DND-41 (cell line): ENCODE data around the gene CLRN2.

ENCODE experiments used
- ATAC-seq: fragments of 200-7000 bp; cut with Tn5 transposase; 3 replicates; pipeline ENCODE4 v1.9.1; 2021; ENCODE audit warnings: low read depth; ENCODE audit not compliant: insufficient read depth
- DNase-seq: peaks from one replicate; pipeline ENCODE4 v3.0.0-alpha.2; 2020
- H2AFZ ChIP-seq: 2 replicates; pipeline ENCODE4 v1.6.0; 2012; ENCODE audit warnings: low read depth, low read length
- H3K27ac ChIP-seq: 2 replicates; pipeline ENCODE4 v1.5.1; 2012; ENCODE audit warnings: low read length, inconsistent platforms
- H3K27me3 ChIP-seq: fragments of 200-600 bp; sonication (generic); 2 replicates; pipeline ENCODE4 v1.6.0; 2012; ENCODE audit warnings: low read length, mild to moderate bottlenecking, inconsistent platforms; ENCODE audit not compliant: insufficient read depth, poor library complexity
- H3K36me3 ChIP-seq: 2 replicates; pipeline ENCODE4 v1.5.1; 2012; ENCODE audit warnings: low read length, inconsistent platforms; ENCODE audit not compliant: insufficient read depth
- H3K4me1 ChIP-seq: 2 replicates; pipeline ENCODE4 v1.5.1; 2012; ENCODE audit warnings: mild to moderate bottlenecking, low read length; ENCODE audit not compliant: insufficient read depth
- H3K4me2 ChIP-seq: 2 replicates; pipeline ENCODE4 v1.6.0; 2012; ENCODE audit warnings: mild to moderate bottlenecking, moderate library complexity, low read length, inconsistent platforms; ENCODE audit not compliant: insufficient read depth
- H3K4me3 ChIP-seq, 2 experiments: fragments of 200-600 bp in 1 of 2; shearing (Covaris generic) in 1 of 2; 2 replicates each; pipeline ENCODE4 v1.5.1; 2012 to 2016; ENCODE audit warnings: inconsistent platforms in 2 of 2, low read length in 2 of 2, mild to moderate bottlenecking in 2 of 2, low read depth in 1 of 2, moderate library complexity in 1 of 2
- H3K79me2 ChIP-seq: 2 replicates; pipeline ENCODE4 v1.6.0; 2012; ENCODE audit warnings: low read length, inconsistent platforms; ENCODE audit not compliant: insufficient read depth
- H3K9ac ChIP-seq: 2 replicates; pipeline ENCODE4 v1.6.0; 2012; ENCODE audit warnings: low read depth, mild to moderate bottlenecking, inconsistent platforms, low read length, moderate library complexity
- H3K9me3 ChIP-seq: 2 replicates; pipeline ENCODE4 v1.5.1; 2012; ENCODE audit warnings: low read length, moderate library complexity, mild to moderate bottlenecking, inconsistent platforms; ENCODE audit not compliant: insufficient read depth, severe bottlenecking
- H4K20me1 ChIP-seq: 2 replicates; pipeline ENCODE4 v1.6.0; 2012; ENCODE audit warnings: low read length; ENCODE audit not compliant: insufficient read depth
- EZH2 ChIP-seq: IDR thresholded peaks from 3 replicates; pipeline ENCODE4 v1.6.1; 2012; ENCODE audit warnings: borderline replicate concordance, low read depth, mild to moderate bottlenecking, moderate library complexity, low read length, inconsistent platforms; ENCODE audit not compliant: severe bottlenecking
- TF ChIP-seq, protein P1 (sequence below): IDR thresholded peaks from 2 replicates; pipeline ENCODE4 v1.5.1; 2012; ENCODE audit warnings: borderline replicate concordance, low read length, moderate library complexity, mild to moderate bottlenecking; ENCODE audit not compliant: poor library complexity, severe bottlenecking; ENCODE audit errors: extremely low read depth

The CLRN2 gene

GRCh38 chr4:17544205-17544604 is 29.2 kb downstream of the CLRN2 start:
- no peak overlapping the region for H3K27ac ChIP-seq
- no peaks in the 10 kb centered on the region for H3K9me3 ChIP-seq
- ATAC-seq = no peak
- H2AFZ ChIP-seq = no peak overlapping the region
- H3K79me2 ChIP-seq = no peaks in the 10 kb centered on the region
- H3K4me1 ChIP-seq = 0 out of 2 replicates have a peak, but pooled peaks cover 1% of the 10 kb centered on the region
- H3K36me3 ChIP-seq = no peaks in the 10 kb centered on the region
- TF ChIP-seq EZH2 = no peak
- TF ChIP-seq, protein P1, sequence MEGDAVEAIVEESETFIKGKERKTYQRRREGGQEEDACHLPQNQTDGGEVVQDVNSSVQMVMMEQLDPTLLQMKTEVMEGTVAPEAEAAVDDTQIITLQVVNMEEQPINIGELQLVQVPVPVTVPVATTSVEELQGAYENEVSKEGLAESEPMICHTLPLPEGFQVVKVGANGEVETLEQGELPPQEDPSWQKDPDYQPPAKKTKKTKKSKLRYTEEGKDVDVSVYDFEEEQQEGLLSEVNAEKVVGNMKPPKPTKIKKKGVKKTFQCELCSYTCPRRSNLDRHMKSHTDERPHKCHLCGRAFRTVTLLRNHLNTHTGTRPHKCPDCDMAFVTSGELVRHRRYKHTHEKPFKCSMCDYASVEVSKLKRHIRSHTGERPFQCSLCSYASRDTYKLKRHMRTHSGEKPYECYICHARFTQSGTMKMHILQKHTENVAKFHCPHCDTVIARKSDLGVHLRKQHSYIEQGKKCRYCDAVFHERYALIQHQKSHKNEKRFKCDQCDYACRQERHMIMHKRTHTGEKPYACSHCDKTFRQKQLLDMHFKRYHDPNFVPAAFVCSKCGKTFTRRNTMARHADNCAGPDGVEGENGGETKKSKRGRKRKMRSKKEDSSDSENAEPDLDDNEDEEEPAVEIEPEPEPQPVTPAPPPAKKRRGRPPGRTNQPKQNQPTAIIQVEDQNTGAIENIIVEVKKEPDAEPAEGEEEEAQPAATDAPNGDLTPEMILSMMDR = no peak
- H3K27me3 ChIP-seq = peaks cover 3% of the 10 kb centered on the region
- H3K4me2 ChIP-seq = no peak overlapping the region
- DNase-seq = no peak
- no peak overlapping the region for H3K4me3 ChIP-seq
- H4K20me1 ChIP-seq = no peaks in the 10 kb centered on the region
- no peak overlapping the region for H3K9ac ChIP-seq

GRCh38 chr4:17544831-17545234 is 29.9 kb downstream of the CLRN2 start:
- DNase-seq (no peak), ATAC-seq (no peak)
- H3K79me2 ChIP-seq = no peaks in the 10 kb centered on the region
- H3K4me3 ChIP-seq = no peak overlapping the region
- no peaks in the 10 kb centered on the region for H3K36me3 ChIP-seq
- no peaks in the 10 kb centered on the region for H4K20me1 ChIP-seq
- peaks cover 3% of the 10 kb centered on the region for H3K27me3 ChIP-seq
- no peak overlapping the region for H2AFZ ChIP-seq
- no peak overlapping the region for H3K9ac ChIP-seq
- H3K9me3 ChIP-seq = no peaks in the 10 kb centered on the region
- no peak overlapping the region for H3K27ac ChIP-seq
- TF ChIP-seq, protein P1 = no peak
- TF ChIP-seq EZH2 = no peak
- H3K4me1 ChIP-seq = 0 out of 2 replicates have a peak, but pooled peaks cover 2% of the 10 kb centered on the region
- no peak overlapping the region for H3K4me2 ChIP-seq

DNA sequence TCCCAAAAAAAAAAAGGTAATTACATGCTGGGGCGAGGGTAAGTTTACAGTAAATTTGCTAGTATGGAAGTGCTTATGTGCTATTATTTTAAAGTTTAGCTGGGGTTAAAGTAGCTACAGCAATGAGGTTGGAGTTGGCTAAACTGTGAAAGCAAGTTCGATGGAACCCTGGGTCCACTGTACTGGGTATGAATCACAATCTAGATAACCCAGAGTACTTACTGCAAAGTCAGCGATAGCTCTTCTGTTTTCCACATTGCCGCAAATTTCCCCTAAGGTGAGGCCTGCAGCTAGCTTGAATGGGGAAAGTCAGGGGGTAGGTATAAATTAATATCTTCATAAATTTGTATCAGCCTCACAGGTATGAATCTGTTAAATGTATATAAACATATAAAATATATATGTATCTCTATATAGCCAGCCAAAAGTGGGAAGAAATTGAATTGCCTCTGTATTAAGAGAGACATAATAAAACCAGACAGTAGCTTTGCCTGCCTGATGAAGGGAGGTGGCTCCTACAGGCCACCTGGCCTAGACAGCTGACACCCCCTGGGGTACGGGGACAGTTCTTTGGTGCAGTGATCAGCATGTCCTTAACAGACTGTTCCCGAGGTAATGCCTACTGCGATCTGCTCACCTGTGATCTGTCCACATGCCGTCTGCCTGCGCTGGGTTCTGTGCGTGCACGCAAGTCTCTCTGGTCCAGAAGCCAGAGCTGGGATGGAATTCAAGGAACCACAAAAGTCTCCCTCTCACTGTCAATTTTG is 30.6 kb downstream of the CLRN2 start:
- Histone ChIP-seq H3K9ac (no peak overlapping the region), H3K4me3 (no peak overlapping the region), H3K4me1 (0 out of 2 replicates have a peak, but pooled peaks cover 2% of the 10 kb centered on the region), H3K9me3 (no peaks in the 10 kb centered on the region), H3K27ac (no peak overlapping the region), H3K4me2 (no peak overlapping the region), H3K36me3 (no peaks in the 10 kb centered on the region), H3K27me3 (no peaks in the 10 kb centered on the region), H2AFZ (no peak overlapping the region), H3K79me2 (no peaks in the 10 kb centered on the region), H4K20me1 (no peaks in the 10 kb centered on the region)
- DNase-seq (no peak), ATAC-seq (no peak)
- TF ChIP-seq EZH2 = no peak
- TF ChIP-seq, protein P1 = no peak
